ENCODE results near the gene ARHGEF5.
"Not testable (repeated sequence)": the region's sequence is repeated elsewhere in the genome, so short reads cannot be mapped to it uniquely, and the experiment has no call there.

DNA sequence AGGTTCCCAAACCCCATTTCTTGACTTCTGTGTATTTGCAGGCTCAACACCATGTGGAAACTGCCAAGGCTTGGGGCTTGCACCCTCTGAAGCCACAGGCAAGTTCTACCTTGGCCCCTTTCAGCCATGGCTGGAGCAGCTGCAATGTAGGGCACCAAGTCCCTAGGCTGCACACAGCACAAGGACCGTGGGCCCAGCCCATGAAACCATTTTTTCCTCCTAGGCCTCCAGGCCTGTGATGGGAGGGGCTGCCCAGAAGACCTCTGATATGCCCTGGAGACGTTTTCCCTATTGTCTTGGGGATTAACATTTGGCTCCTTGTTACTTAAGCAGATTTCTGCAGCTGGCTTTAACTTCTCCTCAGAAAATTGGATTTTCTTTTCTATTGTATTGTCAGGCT, 72.3 kb downstream of the ARHGEF5 start:
- TF ChIP-seq, protein P1, sequence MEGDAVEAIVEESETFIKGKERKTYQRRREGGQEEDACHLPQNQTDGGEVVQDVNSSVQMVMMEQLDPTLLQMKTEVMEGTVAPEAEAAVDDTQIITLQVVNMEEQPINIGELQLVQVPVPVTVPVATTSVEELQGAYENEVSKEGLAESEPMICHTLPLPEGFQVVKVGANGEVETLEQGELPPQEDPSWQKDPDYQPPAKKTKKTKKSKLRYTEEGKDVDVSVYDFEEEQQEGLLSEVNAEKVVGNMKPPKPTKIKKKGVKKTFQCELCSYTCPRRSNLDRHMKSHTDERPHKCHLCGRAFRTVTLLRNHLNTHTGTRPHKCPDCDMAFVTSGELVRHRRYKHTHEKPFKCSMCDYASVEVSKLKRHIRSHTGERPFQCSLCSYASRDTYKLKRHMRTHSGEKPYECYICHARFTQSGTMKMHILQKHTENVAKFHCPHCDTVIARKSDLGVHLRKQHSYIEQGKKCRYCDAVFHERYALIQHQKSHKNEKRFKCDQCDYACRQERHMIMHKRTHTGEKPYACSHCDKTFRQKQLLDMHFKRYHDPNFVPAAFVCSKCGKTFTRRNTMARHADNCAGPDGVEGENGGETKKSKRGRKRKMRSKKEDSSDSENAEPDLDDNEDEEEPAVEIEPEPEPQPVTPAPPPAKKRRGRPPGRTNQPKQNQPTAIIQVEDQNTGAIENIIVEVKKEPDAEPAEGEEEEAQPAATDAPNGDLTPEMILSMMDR (IDR thresholded peaks at IDR 0.05) = not testable (repeated sequence)
- not testable (repeated sequence) for TF ChIP-seq POLR2AphosphoS5, POLR2A (IDR thresholded peaks at IDR 0.05)

Data from prostate gland (tissue), 2 donors.